Stomach (tissue), 9 donors: ENCODE results near the gene TBX5. TPM values are rescaled to one million over a fixed set of nuclear protein-coding genes. Genes with fewer than 3 reads are reported as not detected.

Experiments
- DNase-seq, 2 donors: peaks; one replicate each; pipeline versions ENCODE4 v3.0.0 to v3.0.0-alpha.2; 2013 to 2019
- H3K27ac ChIP-seq, 5 donors: fragments of 200-600 bp in 4 of 5; sonication (generic) in 4 of 5; one replicate each; pipeline ENCODE4 v1.5.1; 2013 to 2019; ENCODE audit warnings: mild to moderate bottlenecking in 1 of 5, moderate library complexity in 1 of 5
- H3K27me3 ChIP-seq, 3 donors: fragments of 200-600 bp; sonication (generic); one replicate each; pipeline ENCODE4 v1.5.1; 2017 to 2019; ENCODE audit warnings: mixed run types in 1 of 3
- H3K36me3 ChIP-seq, 4 donors: fragments of 200-600 bp; sonication (generic); 1 replicate in 3 of 4; 2 replicates in 1 of 4; pipeline ENCODE4 v1.5.1; 2016 to 2019
- H3K4me1 ChIP-seq, 4 donors: fragments of 200-600 bp; sonication (generic); one replicate each; pipeline ENCODE4 v1.5.1; 2016 to 2019
- H3K4me3 ChIP-seq, 4 donors: fragments of 200-600 bp; sonication (generic) in 3 of 4; one replicate each; pipeline ENCODE4 v1.5.1; 2016 to 2019; ENCODE audit warnings: mild to moderate bottlenecking in 1 of 4
- H3K9me3 ChIP-seq, 4 donors: fragments of 200-600 bp; sonication (generic); one replicate each; pipeline ENCODE4 v1.5.1; 2016 to 2019
- CTCF ChIP-seq, 7 experiments: fragments of 450-650 bp in 4 of 7; fragments of 200-600 bp in 3 of 7; sonication (generic) in 3 of 7; IDR thresholded peaks; one replicate each; pipeline ENCODE4 v1.5.1; 2016 to 2019; ENCODE audit warnings: antibody characterized with exemption in 7 of 7, control low read depth in 2 of 7, mild to moderate bottlenecking in 1 of 7
- EP300 ChIP-seq: sonication (generic); formaldehyde crosslinking; IDR thresholded peaks from one replicate; pipeline ENCODE4 v1.6.1; 2017; ENCODE audit warnings: antibody characterized with exemption
- POLR2A ChIP-seq, 4 donors: fragments of 450-650 bp; IDR thresholded peaks; one replicate each; pipeline ENCODE4 v1.6.1; 2016; ENCODE audit warnings: antibody characterized with exemption in 4 of 4, control low read depth in 2 of 4, mild to moderate bottlenecking in 1 of 4, moderate library complexity in 1 of 4
- POLR2AphosphoS5 ChIP-seq, 3 donors: sonication (generic); formaldehyde crosslinking; IDR thresholded peaks; one replicate each; pipeline ENCODE4 v1.6.1; 2016; ENCODE audit warnings: antibody characterized with exemption in 3 of 3
- WGBS, 5 donors: extraction: QIAGEN DNeasy Blood & Tissue Kit in 3 of 5; methylation state at CpG; one replicate each; pipeline versions ENCODE4 v1.1.5 to v1.1.7; 2013 to 2018; 5-methylcytosine and 5-hydroxymethylcytosine counted together
- intact Hi-C: fragments of 100-400 bp; cut with DNase I; formaldehyde crosslinking; loops from one replicate; pipeline ENCODE4 v1.15.1; 2023; ENCODE audit warnings: low total_unique reads
- polyA plus RNA-seq, 3 donors: library from polyadenylated mRNA; stranded (reverse); fragments of 200-250 nt; gene quantifications; one replicate each; pipeline ENCODE4 v1.2.3, GENCODE V29; 2013
- total RNA-seq, 5 donors: library from RNA; depleted of rRNA; stranded (reverse); fragments of >200 nt; gene quantifications; one replicate each; pipeline versions ENCODE4 v1.1.0 to v1.2.3, GENCODE V29; 2014 to 2016
- donor health status: healthy with polysubstance abuse.
- donor health status: Bipolar disorder and iron deficiency.
- donor health status: healthy.

TBX5 gene
- total and polyA plus RNA-seq, 8 donors, result 0.35 TPM; not detected in 7

DNA sequence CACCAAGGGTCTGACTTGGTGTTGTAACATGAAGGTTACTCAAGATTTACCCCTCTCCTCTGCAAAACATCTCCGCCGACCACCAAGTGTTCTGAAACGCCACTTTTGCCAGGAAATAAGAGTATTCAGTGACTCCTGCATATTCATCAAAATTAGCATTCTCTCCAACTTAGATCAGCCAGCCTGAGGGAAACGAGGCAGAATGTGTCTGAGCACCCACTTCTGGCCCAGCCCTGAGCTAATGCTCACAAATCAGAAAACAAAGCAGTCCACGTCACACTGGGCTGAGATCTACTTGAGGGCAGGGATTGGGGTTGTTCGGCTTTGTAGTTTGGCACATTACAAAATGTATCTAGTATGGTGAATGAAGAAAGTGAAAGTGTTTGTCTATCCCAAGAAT lies 64.3 kb downstream of the TBX5 start:
- Histone ChIP-seq H3K27me3 (peaks cover 0 to 14% (median 0%) of the 10 kb centered on the region in 3 donors), H3K4me1 (no peaks in the 10 kb centered on the region), H3K9me3 (peaks cover 0 to 20% (median 7%) of the 10 kb centered on the region in 4 donors), H3K36me3 (no peaks in the 10 kb centered on the region), H3K4me3 (no peak overlapping the region), H3K27ac (no peak overlapping the region)
- intact Hi-C loops, result no loop called here
- TF ChIP-seq CTCF (IDR thresholded peaks at IDR 0.05) (no peak), POLR2AphosphoS5 (IDR thresholded peaks at IDR 0.05) (no peak), EP300 (no peak), POLR2A (IDR thresholded peaks at IDR 0.05) (no peak)
- 71 to 75% (median 73%) methylated on average over 6 of the region's 6 CpGs for WGBS, 5 donors
- DNase-seq, result no peak

- intact Hi-C loops, result no loop called here
- Histone ChIP-seq H3K27me3 (peaks cover 0 to 27% (median 0%) of the 10 kb centered on the region in 3 donors), H3K36me3 (no peaks in the 10 kb centered on the region), H3K9me3 (peaks cover 0 to 20% (median 7%) of the 10 kb centered on the region in 4 donors), H3K4me1 (no peaks in the 10 kb centered on the region), H3K27ac (no peak overlapping the region), H3K4me3 (no peak overlapping the region)
- TF ChIP-seq POLR2A (IDR thresholded peaks at IDR 0.05) (no peak), EP300 (no peak), CTCF (IDR thresholded peaks at IDR 0.05) (no peak), POLR2AphosphoS5 (IDR thresholded peaks at IDR 0.05) (no peak)
- no peak for DNase-seq
- 59 to 71% (median 62%) methylated on average over 3 of the region's 3 CpGs for WGBS, 5 donors
Observed at GRCh38 chr12:114340231-114340630, 65.7 kb downstream of the TBX5 start.

DNA sequence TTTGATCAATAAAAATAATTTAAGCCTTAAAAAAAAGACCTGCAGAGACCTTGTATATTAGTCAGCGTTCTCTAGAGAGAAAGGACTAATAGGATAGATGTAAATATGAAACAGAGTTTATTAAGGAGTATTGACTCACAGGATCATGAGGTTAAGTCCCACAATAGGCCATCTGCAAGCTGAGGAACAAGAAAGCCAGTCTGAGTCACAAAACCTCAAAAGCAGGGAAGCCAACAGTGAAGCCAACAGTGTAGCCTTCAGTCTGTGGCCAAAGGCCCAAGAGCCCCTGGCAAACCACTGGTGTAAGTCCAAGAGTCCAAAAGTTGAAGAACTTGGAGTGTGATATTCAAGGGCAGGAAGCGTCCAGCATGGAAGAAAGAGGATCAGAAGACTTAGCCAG lies 66.3 kb downstream of the TBX5 start:
- no peaks in the 10 kb centered on the region for H3K36me3 ChIP-seq
- intact Hi-C loops, result no loop called here
- TF ChIP-seq POLR2AphosphoS5 (IDR thresholded peaks at IDR 0.05) (no peak), POLR2A (IDR thresholded peaks at IDR 0.05) (no peak), CTCF (IDR thresholded peaks at IDR 0.05) (no peak), EP300 (no peak)
- H3K4me1 ChIP-seq, result no peaks in the 10 kb centered on the region
- H3K9me3 ChIP-seq, result peaks cover 0 to 20% (median 7%) of the 10 kb centered on the region in 4 donors
- no peak overlapping the region for H3K27ac ChIP-seq
- no peak for DNase-seq
- 42 to 65% (median 53%) methylated on average over 2 of the region's 2 CpGs for WGBS, 5 donors
- peaks cover 0 to 27% (median 0%) of the 10 kb centered on the region in 3 donors for H3K27me3 ChIP-seq
- no peak overlapping the region for H3K4me3 ChIP-seq

DNA sequence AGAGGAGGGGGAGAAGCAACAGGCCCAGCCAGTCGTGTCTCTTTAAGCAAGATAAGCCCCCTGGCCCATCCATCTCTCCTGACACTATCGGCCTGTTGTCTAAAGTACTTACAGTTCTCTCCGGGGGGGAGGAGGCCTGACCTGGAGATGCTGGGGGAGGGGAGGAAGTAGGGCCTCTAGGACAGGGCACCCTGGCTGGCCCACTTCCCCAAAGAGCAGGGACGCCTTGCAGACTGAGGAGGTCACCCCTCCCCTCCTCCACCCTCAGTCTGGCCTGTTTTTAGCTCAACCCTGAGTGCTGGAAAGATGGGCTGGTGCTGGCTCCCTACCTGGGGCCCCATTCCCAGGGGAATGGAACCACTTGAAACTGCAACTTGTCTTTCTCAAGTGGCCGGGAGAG lies 70.3 kb downstream of the TBX5 start:
- no peak for TF ChIP-seq EP300
- TF ChIP-seq POLR2AphosphoS5 (IDR thresholded peaks at IDR 0.05), result no peak
- TF ChIP-seq POLR2A (IDR thresholded peaks at IDR 0.05), result no peak
- no peak for TF ChIP-seq CTCF (IDR thresholded peaks at IDR 0.05)
- no peak overlapping the region for H3K27ac ChIP-seq
- 9 to 16% (median 11%) methylated on average over 4 to 5 of the region's 5 CpGs for WGBS, 5 donors
- no peak for DNase-seq
- H3K4me1 ChIP-seq, result no peaks in the 10 kb centered on the region
- intact Hi-C loops, result no loop called here
- H3K27me3 ChIP-seq, result peaks cover 0 to 18% (median 0%) of the 10 kb centered on the region in 3 donors
- H3K36me3 ChIP-seq, result no peaks in the 10 kb centered on the region
- H3K9me3 ChIP-seq, result peaks cover 0 to 15% (median 6%) of the 10 kb centered on the region in 4 donors
- H3K4me3 ChIP-seq, result no peak overlapping the region
